GM12872 (cell line): ENCODE measurements around the gene TNFAIP8L1.
A peak's percentile ranks its signal among the peaks of the same experiment; 100 is the strongest.

Experiments
- TF ChIP-seq, protein P1 (sequence below): IDR thresholded peaks from 3 replicates; pipeline ENCODE4 v1.5.1; 2011; ENCODE audit warnings: low read depth, mild to moderate bottlenecking, low read length, moderate library complexity; ENCODE audit not compliant: insufficient read depth

The TNFAIP8L1 gene

GRCh38 chr19:4638828-4639530 is at the start of gene TNFAIP8L1:
TSS of gene TNFAIP8L1 (plus strand) at chr19:4639516. CDS start at chr19:4651870, 12,354 bp downstream.
- TF ChIP-seq, protein P1, sequence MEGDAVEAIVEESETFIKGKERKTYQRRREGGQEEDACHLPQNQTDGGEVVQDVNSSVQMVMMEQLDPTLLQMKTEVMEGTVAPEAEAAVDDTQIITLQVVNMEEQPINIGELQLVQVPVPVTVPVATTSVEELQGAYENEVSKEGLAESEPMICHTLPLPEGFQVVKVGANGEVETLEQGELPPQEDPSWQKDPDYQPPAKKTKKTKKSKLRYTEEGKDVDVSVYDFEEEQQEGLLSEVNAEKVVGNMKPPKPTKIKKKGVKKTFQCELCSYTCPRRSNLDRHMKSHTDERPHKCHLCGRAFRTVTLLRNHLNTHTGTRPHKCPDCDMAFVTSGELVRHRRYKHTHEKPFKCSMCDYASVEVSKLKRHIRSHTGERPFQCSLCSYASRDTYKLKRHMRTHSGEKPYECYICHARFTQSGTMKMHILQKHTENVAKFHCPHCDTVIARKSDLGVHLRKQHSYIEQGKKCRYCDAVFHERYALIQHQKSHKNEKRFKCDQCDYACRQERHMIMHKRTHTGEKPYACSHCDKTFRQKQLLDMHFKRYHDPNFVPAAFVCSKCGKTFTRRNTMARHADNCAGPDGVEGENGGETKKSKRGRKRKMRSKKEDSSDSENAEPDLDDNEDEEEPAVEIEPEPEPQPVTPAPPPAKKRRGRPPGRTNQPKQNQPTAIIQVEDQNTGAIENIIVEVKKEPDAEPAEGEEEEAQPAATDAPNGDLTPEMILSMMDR: no peak

GRCh38 chr19:4589579-4590410 is 49.5 kb upstream of the TNFAIP8L1 start:
- TF ChIP-seq, protein P1: peak; percentile 80

GRCh38 chr19:4590559-4590958 is 48.8 kb upstream of the TNFAIP8L1 start:
- TF ChIP-seq, protein P1: no peak

DNA sequence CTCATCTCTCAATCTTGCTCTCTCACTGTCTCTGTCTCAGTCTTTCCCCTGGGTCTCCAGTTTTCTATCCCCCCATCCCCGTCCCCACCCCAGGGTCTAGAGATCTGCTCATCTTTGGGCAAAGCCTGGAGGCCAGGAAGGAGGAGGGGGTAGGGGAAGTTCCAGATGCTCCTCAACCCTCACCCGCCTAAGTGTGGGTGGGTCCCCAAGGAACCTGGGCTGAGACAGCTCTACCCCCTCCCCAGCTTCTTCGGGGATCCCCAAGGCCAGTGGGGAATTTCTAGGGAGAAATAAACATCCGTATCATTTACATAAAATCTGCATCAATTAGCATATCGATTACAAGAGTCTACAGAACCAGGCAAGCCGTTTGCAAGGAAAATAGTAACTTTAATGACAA is 48.0 kb upstream of the TNFAIP8L1 start:
- TF ChIP-seq, protein P1: no peak

GRCh38 chr19:4592445-4592844 is 46.9 kb upstream of the TNFAIP8L1 start:
- TF ChIP-seq, protein P1: no peak

GRCh38 chr19:4593409-4593851 is 45.9 kb upstream of the TNFAIP8L1 start:
- TF ChIP-seq, protein P1: no peak

GRCh38 chr19:4594201-4594600 is 45.1 kb upstream of the TNFAIP8L1 start:
- TF ChIP-seq, protein P1: no peak
